GM12801 (cell line): ENCODE data around the gene CTSD.

Experiments used
- CTCF ChIP-seq: IDR thresholded peaks from one replicate; pipeline ENCODE4 v1.5.1; 2011; ENCODE audit warnings: control low read depth; ENCODE audit not compliant: insufficient read length; ENCODE audit errors: extremely low read depth

The CTSD gene

DNA sequence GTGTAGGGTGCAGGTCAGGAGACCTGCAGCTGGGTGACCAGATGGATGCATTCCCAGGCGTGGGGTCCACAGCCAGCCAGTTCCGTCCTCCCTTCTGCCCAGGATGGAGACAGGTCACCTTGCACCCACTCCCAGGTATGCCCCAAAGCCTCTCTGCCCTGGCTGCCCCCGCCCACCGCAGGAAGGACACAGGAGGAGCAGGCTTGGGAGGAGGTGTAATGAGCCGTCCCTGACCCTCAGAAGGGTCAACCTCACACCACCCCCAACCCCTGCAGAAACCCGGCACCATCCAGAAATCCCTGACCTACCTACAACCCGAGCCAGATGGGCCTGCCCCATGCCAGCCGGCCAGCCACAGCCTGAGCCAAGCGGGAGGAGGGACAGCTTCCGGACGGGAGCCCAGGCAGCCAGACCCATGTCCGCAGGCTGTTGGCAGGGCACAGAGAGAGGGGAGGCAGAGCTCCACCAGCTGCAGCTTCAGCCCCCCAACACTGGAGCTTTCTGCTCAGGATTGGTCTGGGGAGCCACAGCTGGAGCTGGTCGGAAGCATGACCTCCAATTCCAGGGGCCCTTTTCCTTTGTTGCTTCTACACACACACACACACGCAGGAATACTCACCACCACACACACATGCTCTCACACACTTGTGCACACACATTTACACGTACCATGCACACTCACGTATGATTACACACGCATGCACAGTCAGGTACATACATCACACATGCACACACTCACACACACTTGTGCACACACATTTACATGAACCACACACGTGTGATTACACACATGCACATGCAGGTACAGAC is 18.6 kb downstream of the CTSD start:
- TF ChIP-seq CTCF = no peak

DNA sequence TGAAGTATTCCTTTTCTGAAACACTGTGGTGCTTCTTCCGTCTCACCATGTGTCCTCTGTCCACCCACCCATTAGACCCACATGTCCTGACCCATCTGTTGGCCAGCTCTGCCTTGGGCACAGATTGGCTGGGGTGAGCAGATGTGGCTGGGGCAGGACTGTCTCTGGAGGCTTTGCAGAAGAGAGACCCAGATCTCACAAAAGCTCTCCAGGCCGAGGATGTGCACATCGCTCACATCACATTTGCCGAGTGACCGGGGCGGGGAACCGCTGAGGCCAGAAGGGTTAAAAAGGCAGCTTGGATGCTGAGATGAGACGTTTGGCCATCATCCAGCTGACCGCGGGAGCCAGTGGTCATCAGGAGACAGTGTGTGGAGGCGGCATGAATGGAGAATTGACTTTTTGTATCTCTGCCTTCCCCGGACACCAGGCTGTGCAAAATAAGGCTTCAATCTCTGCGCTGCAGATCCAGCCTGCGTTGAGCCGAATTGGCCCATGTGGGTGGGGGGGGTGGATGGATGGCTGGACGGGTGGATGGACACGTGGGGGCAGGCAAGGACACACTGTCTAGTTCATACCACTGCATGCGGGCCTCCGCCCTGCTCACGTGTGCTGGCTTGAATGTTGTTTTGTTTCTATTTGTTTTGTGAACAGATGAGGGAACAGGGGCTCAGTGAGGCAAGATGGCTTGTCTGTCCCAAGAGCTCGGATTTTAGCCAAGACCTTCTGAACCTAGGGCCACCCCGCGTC is 19.4 kb downstream of the CTSD start:
- TF ChIP-seq CTCF = no peak

- TF ChIP-seq CTCF = no peak
Observed at GRCh38 chr11:1743585-1744136, 20.1 kb downstream of the CTSD start.

DNA sequence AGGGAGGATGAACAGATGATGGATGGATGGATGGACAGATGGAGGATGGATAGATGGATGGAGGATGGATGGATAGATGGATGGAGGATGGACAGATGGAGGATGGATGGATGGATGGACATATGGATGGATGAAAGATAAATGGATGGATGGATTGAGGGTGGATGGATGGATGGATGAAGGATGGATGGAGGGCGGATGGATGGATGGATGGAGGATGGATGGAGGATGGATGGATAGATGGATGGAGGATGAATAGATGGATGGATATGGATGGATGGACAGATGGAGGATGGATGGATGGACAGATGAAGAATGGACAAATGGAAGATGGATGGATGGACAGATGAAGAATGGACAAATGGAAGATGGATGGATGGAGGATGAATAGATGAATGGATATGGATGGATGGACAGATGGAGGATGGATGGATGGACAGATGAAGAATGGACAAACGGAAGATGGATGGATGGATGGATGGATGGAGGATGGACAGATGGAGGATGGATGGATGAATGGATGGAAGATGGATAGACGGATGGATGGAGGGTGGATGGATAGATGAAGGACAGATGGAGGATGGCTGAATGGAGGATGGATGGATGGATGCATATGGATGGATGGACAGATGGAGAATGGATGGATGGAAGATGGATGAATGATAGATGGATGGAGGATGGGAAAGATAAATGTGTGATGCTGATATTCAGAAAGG is 20.7 kb downstream of the CTSD start:
- no peak for TF ChIP-seq CTCF

DNA sequence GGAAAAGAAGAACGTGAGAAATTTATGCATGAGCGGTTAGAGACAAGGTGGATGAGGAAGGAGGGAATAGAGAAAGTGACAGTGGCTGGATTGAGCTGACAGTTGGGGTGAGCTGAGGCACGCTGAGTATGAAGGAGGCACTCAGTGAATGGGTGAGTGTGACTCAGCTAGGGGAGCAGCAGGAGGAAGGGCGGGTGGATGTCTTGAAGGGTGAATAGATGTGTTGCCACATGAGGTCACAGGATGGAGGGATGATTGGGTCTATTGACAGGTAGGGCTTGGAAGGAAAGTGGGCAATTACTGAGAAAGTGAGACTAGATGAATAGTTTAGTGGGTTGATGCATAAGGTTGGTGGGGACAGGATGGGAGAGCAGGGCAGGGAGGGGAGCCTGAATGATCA is 21.4 kb downstream of the CTSD start:
- no peak for TF ChIP-seq CTCF

GRCh38 chr11:1741741-1742140 is 22.0 kb downstream of the CTSD start:
- no peak for TF ChIP-seq CTCF
